Omental fat pad (tissue), 4 donors: ENCODE data around the gene NUTF2. TPM values are rescaled to one million over a fixed set of nuclear protein-coding genes. Genes with fewer than 3 reads are reported as not detected.

ENCODE experiments used
- ATAC-seq: fragments of 150-250 bp; one replicate; pipeline ENCODE4 v1.9.1; 2016; ENCODE audit warnings: mild to moderate bottlenecking, moderate library complexity; ENCODE audit not compliant: low FRiP score
- DNase-seq: peaks from one replicate; pipeline ENCODE4 v3.0.0-alpha.2; 2019; ENCODE audit warnings: low spot score
- CTCF ChIP-seq, 3 donors: fragments of 450-650 bp; IDR thresholded peaks; one replicate each; pipeline ENCODE4 v1.5.1; 2016 to 2017; ENCODE audit warnings: antibody characterized with exemption in 3 of 3, mild to moderate bottlenecking in 3 of 3, moderate library complexity in 2 of 3
- total RNA-seq, 4 donors: library from RNA; depleted of rRNA; stranded (reverse); fragments of >200 nt; gene quantifications; one replicate each; pipeline ENCODE4 v1.1.0, GENCODE V29; 2016

Gene NUTF2
- total RNA-seq, 4 donors from 2014 or later = 79.0 to 150 (median 110) TPM

DNA sequence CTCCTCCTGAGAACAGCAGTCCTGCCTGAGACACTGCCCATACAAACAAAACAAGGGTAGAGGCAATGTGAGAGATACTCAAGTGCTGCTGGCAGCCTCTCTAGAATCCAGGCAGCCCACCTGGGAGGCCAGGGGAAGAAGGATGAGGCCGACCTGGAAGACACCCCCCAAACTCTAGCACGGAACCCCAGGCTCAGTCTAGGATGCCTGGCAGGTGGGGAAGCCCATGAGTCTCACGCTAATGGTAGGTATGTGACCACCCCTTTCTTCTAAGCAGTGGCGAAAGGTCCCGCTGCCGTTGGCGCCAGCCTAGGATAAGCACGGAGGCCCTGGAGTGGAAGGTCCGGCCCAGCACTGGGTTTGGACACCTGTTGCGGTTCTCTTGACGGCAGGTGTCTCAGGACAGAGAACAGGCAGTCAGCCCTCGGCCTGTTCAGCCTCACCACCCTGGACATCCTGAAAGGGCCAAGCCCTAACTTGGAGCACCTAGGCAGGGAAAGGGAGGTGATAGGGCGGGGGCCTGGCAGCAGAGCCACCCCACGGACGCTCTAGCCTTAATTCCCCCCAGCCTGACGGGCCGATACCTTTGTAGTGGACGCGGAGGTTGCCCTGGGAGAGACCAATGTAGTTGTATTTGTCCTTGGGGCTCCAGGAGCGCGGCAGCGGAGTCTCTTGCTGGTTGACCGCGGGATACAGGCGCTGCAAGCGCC is 40.9 kb upstream of the NUTF2 start:
- peak; percentile 5 for ATAC-seq
- TF ChIP-seq CTCF (IDR thresholded peaks at IDR 0.05) = no peak
- DNase-seq = peak; percentile 28

- peak; percentile 80 for DNase-seq
- peak; percentile 100 for ATAC-seq
- no peak for TF ChIP-seq CTCF (IDR thresholded peaks at IDR 0.05)
These were observed 40.1 kb upstream of the NUTF2 start, which contains the start of the genes RANBP10 and TSNAXIP1 for GRCh38 chr16:67806428-67807147. TSS of gene RANBP10 (minus strand) at chr16:67806560. CDS start at chr16:67806536, 24 bp downstream. TSS of gene TSNAXIP1 (plus strand) at chr16:67806889. CDS start at chr16:67807150, 261 bp downstream.

DNA sequence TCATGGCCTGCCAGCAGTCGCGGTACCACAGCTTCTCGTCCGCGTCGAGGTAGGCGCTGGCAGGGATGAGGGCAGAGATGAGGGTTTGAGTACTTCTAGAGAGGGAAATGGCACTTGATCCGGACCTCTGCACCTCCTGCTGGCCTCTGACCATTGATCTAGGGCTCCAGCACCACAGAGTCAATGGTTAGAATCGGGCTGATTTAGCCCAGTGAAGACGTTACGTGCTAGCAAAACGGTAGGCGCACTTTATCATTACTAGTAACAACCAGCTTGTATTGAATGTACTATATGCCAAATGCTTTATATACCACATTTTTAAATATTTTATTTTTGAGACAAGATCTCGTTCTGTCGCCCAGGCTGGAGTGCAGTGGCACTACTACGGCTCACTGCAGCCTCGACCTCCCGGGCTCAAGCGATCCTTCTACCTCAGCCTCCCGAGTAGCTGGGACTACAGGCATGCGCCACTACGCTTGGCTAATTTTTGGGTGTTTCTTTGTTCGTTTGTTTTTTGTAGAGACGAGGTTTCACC is 39.5 kb upstream of the NUTF2 start:
- DNase-seq = no peak
- TF ChIP-seq CTCF (IDR thresholded peaks at IDR 0.05) = no peak
- no peak for ATAC-seq

DNA sequence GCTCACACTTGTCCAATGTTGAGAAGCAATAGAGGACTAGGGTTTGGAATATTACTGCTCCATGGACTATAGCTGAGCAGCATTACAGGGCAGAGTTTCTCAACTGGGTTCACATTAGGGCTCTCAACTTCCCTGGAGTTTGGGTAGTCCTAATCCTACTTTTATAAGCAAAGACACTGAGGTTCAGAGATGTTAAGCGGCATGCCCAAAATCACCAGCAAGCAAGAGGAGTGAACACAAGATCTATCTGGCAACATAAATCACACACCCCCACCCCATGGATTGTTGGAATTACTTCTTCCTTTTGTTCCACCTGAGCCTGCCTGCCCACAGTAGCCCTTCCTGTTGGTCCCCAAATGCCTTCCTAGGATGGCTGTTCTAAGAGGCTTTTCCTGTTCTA is 34.8 kb upstream of the NUTF2 start:
- ATAC-seq (no peak), DNase-seq (no peak)
- no peak for TF ChIP-seq CTCF (IDR thresholded peaks at IDR 0.05)

- ATAC-seq (no peak), DNase-seq (no peak)
- TF ChIP-seq CTCF (IDR thresholded peaks at IDR 0.05) = no peak
These were observed 32.2 kb upstream of the NUTF2 start for GRCh38 chr16:67814567-67814966.

DNA sequence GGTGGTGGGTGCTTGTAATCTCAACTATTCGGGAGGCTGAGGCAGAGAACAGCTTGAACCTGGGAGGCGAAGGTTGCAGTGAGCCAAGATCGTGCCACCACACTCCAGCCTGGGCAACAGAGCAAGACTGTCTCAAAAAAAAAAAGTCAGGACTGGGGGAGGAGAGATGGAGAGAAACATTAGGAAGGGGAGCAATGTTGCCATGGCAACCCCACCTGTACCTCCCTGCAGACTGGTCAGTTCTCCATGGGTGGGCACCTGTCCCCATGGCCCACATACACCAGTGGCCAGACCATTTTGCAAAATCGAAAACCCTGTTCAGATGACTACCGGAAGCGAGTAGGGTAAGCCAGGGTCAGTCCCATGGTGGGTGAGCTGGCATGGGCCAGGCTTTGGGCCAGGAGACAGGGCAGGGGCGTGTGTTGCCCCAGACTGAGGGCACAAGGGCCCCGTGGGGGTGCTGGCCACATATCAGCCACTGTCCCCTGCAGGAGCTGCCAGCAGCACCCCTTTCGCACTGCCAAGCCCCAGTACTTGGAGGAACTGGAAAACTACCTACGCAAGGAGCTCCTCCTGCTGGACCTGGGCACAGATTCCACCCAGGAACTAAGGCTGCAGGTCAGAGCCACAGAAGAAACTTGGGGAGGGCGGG is 26.0 kb upstream of the NUTF2 start:
- DNase-seq = no peak
- no peak for ATAC-seq
- TF ChIP-seq CTCF (IDR thresholded peaks at IDR 0.05) = no peak
